DOHH2 (cell line): ENCODE data around the gene TPX2.

Experiments
- H3F3A ChIP-seq: fragments of 200-600 bp; sonication (generic), shearing (Covaris generic); 2 replicates; pipeline ENCODE4 v1.6.0; 2016; ENCODE audit warnings: antibody characterized with exemption, mild to moderate bottlenecking; ENCODE audit not compliant: control insufficient read depth, insufficient read depth
- H3K27ac ChIP-seq: fragments of 200-600 bp; sonication (generic); 2 replicates; pipeline ENCODE4 v1.5.1; 2014; ENCODE audit warnings: low read depth, mild to moderate bottlenecking, low read length, moderate library complexity
- H3K27me3 ChIP-seq: fragments of 200-600 bp; sonication (generic); 2 replicates; pipeline ENCODE4 v1.6.1; 2014; ENCODE audit warnings: mild to moderate bottlenecking, low read length, mixed read lengths; ENCODE audit not compliant: control insufficient read depth
- H3K36me3 ChIP-seq: fragments of 200-600 bp; sonication (generic); 2 replicates; pipeline ENCODE4 v1.6.1; 2014; ENCODE audit warnings: mild to moderate bottlenecking, low read length, moderate library complexity, mixed read lengths; ENCODE audit not compliant: control insufficient read depth
- H3K4me1 ChIP-seq: fragments of 200-600 bp; sonication (generic); 2 replicates; pipeline ENCODE4 v1.6.1; 2014; ENCODE audit warnings: mild to moderate bottlenecking, low read length, mixed read lengths; ENCODE audit not compliant: control insufficient read depth
- H3K4me2 ChIP-seq: fragments of 200-600 bp; sonication (generic); 2 replicates; pipeline ENCODE4 v1.6.0; 2014; ENCODE audit warnings: mild to moderate bottlenecking, low read length, moderate library complexity
- H3K4me3 ChIP-seq: fragments of 200-600 bp; sonication (generic); 2 replicates; pipeline ENCODE4 v1.5.1; 2014; ENCODE audit warnings: mild to moderate bottlenecking, low read length, mixed read lengths
- H3K79me2 ChIP-seq: fragments of 200-600 bp; sonication (generic); 2 replicates; pipeline ENCODE4 v1.6.1; 2014; ENCODE audit warnings: mild to moderate bottlenecking, low read length, mixed read lengths; ENCODE audit not compliant: control insufficient read depth
- H3K9me2 ChIP-seq: fragments of 200-600 bp; sonication (generic); replicated peaks from 2 replicates; pipeline ENCODE4 v1.6.1; 2014; ENCODE audit warnings: mild to moderate bottlenecking, low read length, mixed read lengths; ENCODE audit not compliant: control insufficient read depth
- H3K9me3 ChIP-seq: fragments of 200-600 bp; sonication (generic); 2 replicates; pipeline ENCODE4 v1.6.1; 2014; ENCODE audit warnings: antibody characterized with exemption, low read length, mixed read lengths; ENCODE audit not compliant: control insufficient read depth, insufficient read depth
- H4K20me1 ChIP-seq: fragments of 200-600 bp; sonication (generic); 2 replicates; pipeline ENCODE4 v1.6.0; 2014; ENCODE audit warnings: low read depth, mild to moderate bottlenecking, antibody characterized with exemption, low read length, moderate library complexity; ENCODE audit not compliant: control insufficient read depth, insufficient read depth
- CTCF ChIP-seq: fragments of 200-600 bp; sonication (generic); IDR thresholded peaks from one replicate; pipeline ENCODE4 v1.5.1; 2014; ENCODE audit warnings: antibody characterized with exemption, mild to moderate bottlenecking, low read depth, low read length; ENCODE audit not compliant: poor library complexity, severe bottlenecking
- EZH2phosphoT487 ChIP-seq: fragments of 200-600 bp; sonication (generic); IDR thresholded peaks from 2 replicates; pipeline ENCODE4 v1.6.1; 2017; ENCODE audit warnings: borderline replicate concordance, mild to moderate bottlenecking, antibody characterized with exemption, low read length, moderate library complexity, mixed read lengths

Gene TPX2

GRCh38 chr20:31719644-31720485 lies 19.2 kb upstream of the TPX2 start:
- Histone ChIP-seq H3K79me2 (peaks cover 59% of the 10 kb centered on the region), H3K4me2 (peak overlapping the region; percentile 98), H4K20me1 (no peaks in the 10 kb centered on the region), H3K9me3 (no peaks in the 10 kb centered on the region), H3K4me3 (peak overlapping the region; percentile 96), H3K36me3 (peaks cover 53% of the 10 kb centered on the region), H3K4me1 (peaks cover 57% of the 10 kb centered on the region), H3F3A (peaks cover 3% of the 10 kb centered on the region; the same call in 1 of the 2 replicates), H3K27ac (no peak overlapping the region; the same call in 1 of the 2 replicates), H3K27me3 (no peaks in the 10 kb centered on the region), H3K9me2 (no peaks in the 10 kb centered on the region)
- TF ChIP-seq CTCF (no peak), EZH2phosphoT487 (no peak)

- H3K79me2 ChIP-seq: peaks cover 59% of the 10 kb centered on the region
- peaks cover 57% of the 10 kb centered on the region for H3K4me1 ChIP-seq
- no peaks in the 10 kb centered on the region for H4K20me1 ChIP-seq
- H3K36me3 ChIP-seq: peaks cover 50% of the 10 kb centered on the region
- H3K27me3 ChIP-seq: no peaks in the 10 kb centered on the region
- H3K9me2 ChIP-seq: no peaks in the 10 kb centered on the region
- H3K4me2 ChIP-seq: peak overlapping the region; percentile 98
- peaks cover 3% of the 10 kb centered on the region; the same call in 1 of the 2 replicates for H3F3A ChIP-seq
- H3K27ac ChIP-seq: no peak overlapping the region; the same call in 1 of the 2 replicates
- peak overlapping the region; percentile 96 for H3K4me3 ChIP-seq
- H3K9me3 ChIP-seq: no peaks in the 10 kb centered on the region
- TF ChIP-seq CTCF: peak; percentile 58
- no peak for TF ChIP-seq EZH2phosphoT487
Observed at GRCh38 chr20:31720486-31721407, 18.3 kb upstream of the TPX2 start.

- H3K4me2 ChIP-seq: peak overlapping the region; percentile 98
- peak overlapping the region; percentile 96 for H3K4me3 ChIP-seq
- peaks cover 57% of the 10 kb centered on the region for H3K4me1 ChIP-seq
- peaks cover 50% of the 10 kb centered on the region for H3K36me3 ChIP-seq
- H3K27me3 ChIP-seq: no peaks in the 10 kb centered on the region
- H3K27ac ChIP-seq: no peak overlapping the region
- H3K79me2 ChIP-seq: peaks cover 59% of the 10 kb centered on the region
- peaks cover 3% of the 10 kb centered on the region; the same call in 1 of the 2 replicates for H3F3A ChIP-seq
- TF ChIP-seq EZH2phosphoT487: no peak
- TF ChIP-seq CTCF: no peak
- no peaks in the 10 kb centered on the region for H4K20me1 ChIP-seq
- H3K9me2 ChIP-seq: no peaks in the 10 kb centered on the region
- no peaks in the 10 kb centered on the region for H3K9me3 ChIP-seq
Observed at GRCh38 chr20:31721408-31722256, 17.5 kb upstream of the TPX2 start.
